Measurements from ENCODE around the gene ELP6.
A peak's percentile ranks its signal among the peaks of the same experiment; 100 is the strongest.
"Not testable (repeated sequence)": the region's sequence is repeated elsewhere in the genome, so short reads cannot be mapped to it uniquely, and the experiment has no call there.

ELP6 gene

GRCh38 chr3:47491777-47492176, 21.7 kb downstream of the ELP6 start:
- H3K36me3 ChIP-seq (replicated peaks), result peaks cover 32% of the 10 kb centered on the region

GRCh38 chr3:47491186-47491585, 22.3 kb downstream of the ELP6 start:
- no peaks in the 10 kb centered on the region for H3K4me1 ChIP-seq
- no peaks in the 10 kb centered on the region for H3K27me3 ChIP-seq (ENCODE audit: low read depth)
- no peak for DNase-seq (ENCODE audit: low spot score in 2 of 2)
- in situ Hi-C loops (cut with MboI; ENCODE audit: low sequenced_read_pairs), result no loop called here
- H3K36me3 ChIP-seq (replicated peaks), result peaks cover 31% of the 10 kb centered on the region
- H3K9me3 ChIP-seq, result no peaks in the 10 kb centered on the region
- H3K4me3 ChIP-seq, result no peak overlapping the region

More at GRCh38 chr3:47491777-47492176, 21.7 kb downstream of the ELP6 start:
- DNase-seq (ENCODE audit: low spot score in 2 of 2), result no peak
- H3K9me3 ChIP-seq, result no peaks in the 10 kb centered on the region
- no peaks in the 10 kb centered on the region for H3K4me1 ChIP-seq
- in situ Hi-C loops (cut with MboI; ENCODE audit: low sequenced_read_pairs), result no loop called here
- no peak overlapping the region for H3K4me3 ChIP-seq
- no peaks in the 10 kb centered on the region for H3K27me3 ChIP-seq (ENCODE audit: low read depth)

DNA sequence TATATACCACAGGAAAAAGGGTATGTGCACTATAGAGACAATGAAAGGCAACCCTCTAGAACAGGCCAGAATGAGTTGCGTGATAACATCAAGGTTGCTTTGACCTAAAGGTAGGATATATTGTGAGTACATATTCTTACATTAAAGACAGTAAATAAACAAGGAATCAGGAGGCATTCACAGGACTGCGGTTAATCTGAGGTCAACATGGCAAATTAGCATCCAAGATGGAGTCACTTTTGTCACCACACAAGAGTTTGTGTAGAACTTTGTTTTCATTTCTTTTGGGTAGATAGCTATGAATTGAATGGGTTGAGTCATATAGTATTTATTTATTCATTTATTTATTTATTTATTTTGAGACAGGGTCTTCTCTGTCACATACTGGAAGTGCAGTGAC, 26.2 kb downstream of the ELP6 start:
- in situ Hi-C loops (cut with MboI; ENCODE audit: low sequenced_read_pairs), result no loop called here
- H3K36me3 ChIP-seq (replicated peaks), result peaks cover 8% of the 10 kb centered on the region; the same call in 1 of the 2 replicates
- H3K4me1 ChIP-seq, result 0 out of 2 replicates have a peak, but pooled peaks cover under 1% of the 10 kb centered on the region
- no peak for DNase-seq (ENCODE audit: low spot score in 2 of 2)
- no peak overlapping the region for H3K4me3 ChIP-seq
- H3K9me3 ChIP-seq, result no peaks in the 10 kb centered on the region
- H3K27me3 ChIP-seq (ENCODE audit: low read depth), result no peaks in the 10 kb centered on the region

GRCh38 chr3:47485812-47486211, 27.7 kb downstream of the ELP6 start:
- 0 out of 2 replicates have a peak, but pooled peaks cover 6% of the 10 kb centered on the region for H3K4me1 ChIP-seq
- no peak overlapping the region for H3K4me3 ChIP-seq
- in situ Hi-C loops (cut with MboI; ENCODE audit: low sequenced_read_pairs), result no loop called here
- peaks cover 3% of the 10 kb centered on the region; the same call in 1 of the 2 replicates for H3K36me3 ChIP-seq (replicated peaks)
- H3K9me3 ChIP-seq, result no peaks in the 10 kb centered on the region
- no peak for DNase-seq (ENCODE audit: low spot score in 2 of 2)
- H3K27me3 ChIP-seq (ENCODE audit: low read depth), result no peaks in the 10 kb centered on the region

DNA sequence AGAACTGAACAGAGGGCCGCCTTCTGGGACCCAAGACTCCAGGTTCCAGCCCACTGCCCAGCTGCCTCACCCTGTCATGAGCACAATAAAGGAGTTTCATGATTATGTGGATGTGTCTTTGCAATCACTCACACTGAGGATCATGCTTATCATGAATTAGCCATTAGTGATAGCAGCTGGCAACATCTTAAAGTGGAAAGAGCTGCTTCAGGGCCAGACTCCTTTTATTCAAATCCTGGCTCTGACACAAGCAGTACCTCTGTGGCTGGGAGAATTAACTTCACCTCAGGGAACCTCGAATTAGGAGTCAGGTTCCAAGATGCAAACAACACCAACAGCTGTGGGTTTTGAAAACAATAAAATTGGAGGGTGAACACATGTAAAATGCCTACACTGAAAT, 31.1 kb downstream of the ELP6 start:
- Histone ChIP-seq H3K9me3 (no peaks in the 10 kb centered on the region), H3K36me3 (replicated peaks) (no peaks in the 10 kb centered on the region), H3K4me1 (0 out of 2 replicates have a peak, but pooled peaks cover 6% of the 10 kb centered on the region), H3K4me3 (no peak overlapping the region), H3K27me3 (ENCODE audit: low read depth) (no peaks in the 10 kb centered on the region)
- no peak for DNase-seq (ENCODE audit: low spot score in 2 of 2)
- in situ Hi-C loops (cut with MboI; ENCODE audit: low sequenced_read_pairs), result no loop called here

DNA sequence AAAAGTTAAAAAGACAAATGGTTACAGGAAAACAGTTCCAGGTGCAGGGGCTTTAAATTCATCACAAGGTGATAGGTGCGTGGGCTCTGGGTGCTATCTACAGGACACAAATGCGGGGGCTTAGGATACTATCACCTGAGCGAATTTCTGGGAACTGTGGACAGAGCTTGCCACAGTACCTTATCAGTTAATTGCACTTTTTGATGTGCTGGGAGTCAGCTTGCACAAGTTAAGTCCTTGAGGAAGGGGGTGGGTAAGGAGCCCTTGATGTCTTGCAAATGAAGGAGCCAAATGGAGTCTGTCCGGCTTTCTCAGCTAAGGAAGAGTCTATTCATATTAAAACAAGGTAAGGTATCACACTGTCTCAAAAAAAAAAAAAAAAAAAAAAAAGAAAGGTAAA, 31.7 kb downstream of the ELP6 start:
- H3K9me3 ChIP-seq; H3K27me3 ChIP-seq (ENCODE audit: low read depth); DNase-seq (ENCODE audit: low spot score in 2 of 2); H3K4me3 ChIP-seq; H3K4me1 ChIP-seq; in situ Hi-C loops (cut with MboI; ENCODE audit: low sequenced_read_pairs); H3K36me3 ChIP-seq (replicated peaks): not testable (repeated sequence)

DNA sequence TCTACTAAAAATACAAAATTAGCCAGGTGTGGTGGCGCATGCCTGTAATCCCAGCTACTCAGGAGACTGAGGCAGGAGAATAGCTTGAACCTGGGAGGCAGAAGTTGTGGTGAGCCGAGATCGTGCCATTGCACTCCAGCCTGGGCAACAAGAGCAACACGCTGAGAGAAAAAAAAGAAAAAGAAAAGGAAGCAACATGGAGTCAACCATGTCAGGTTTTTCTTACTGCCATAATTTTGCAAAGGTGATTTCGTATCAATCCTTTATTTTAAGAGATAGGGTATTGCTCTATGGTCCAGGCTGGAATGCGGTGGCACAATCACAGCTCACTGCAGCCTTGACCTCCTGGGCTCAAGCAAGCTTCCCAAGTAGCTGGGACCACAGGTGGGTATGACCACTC, 33.2 kb downstream of the ELP6 start:
- H3K9me3 ChIP-seq; H3K4me3 ChIP-seq; DNase-seq (ENCODE audit: low spot score in 2 of 2); in situ Hi-C loops (cut with MboI; ENCODE audit: low sequenced_read_pairs); H3K27me3 ChIP-seq (ENCODE audit: low read depth); H3K36me3 ChIP-seq (replicated peaks): not testable (repeated sequence)
- peaks cover 15% of the 10 kb centered on the region for H3K4me1 ChIP-seq

DNA sequence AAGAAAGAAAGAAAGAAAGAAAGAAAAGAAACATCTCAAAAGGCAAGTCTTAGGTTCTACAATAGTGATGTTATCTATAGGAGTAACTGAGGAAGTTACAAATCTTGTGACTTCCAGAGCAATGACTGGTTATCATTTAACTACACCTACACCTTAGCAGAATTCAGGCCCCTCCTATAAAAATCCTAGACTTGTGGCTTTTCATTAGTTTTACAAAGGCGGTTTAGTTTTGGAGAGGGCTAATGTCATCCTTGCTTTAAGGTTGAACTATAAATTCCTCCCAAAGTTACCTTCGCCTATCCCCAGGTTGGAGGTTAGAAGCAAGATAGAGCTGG, 33.7 kb downstream of the ELP6 start:
- Histone ChIP-seq H3K27me3 (ENCODE audit: low read depth) (no peaks in the 10 kb centered on the region), H3K36me3 (replicated peaks) (no peaks in the 10 kb centered on the region; the same call in 1 of the 2 replicates), H3K4me1 (peaks cover 15% of the 10 kb centered on the region), H3K4me3 (no peak overlapping the region), H3K9me3 (0 out of 2 replicates have a peak, but pooled peaks cover 3% of the 10 kb centered on the region)
- in situ Hi-C loops (cut with MboI; ENCODE audit: low sequenced_read_pairs), result no loop called here
- DNase-seq (ENCODE audit: low spot score in 2 of 2), result no peak

DNA sequence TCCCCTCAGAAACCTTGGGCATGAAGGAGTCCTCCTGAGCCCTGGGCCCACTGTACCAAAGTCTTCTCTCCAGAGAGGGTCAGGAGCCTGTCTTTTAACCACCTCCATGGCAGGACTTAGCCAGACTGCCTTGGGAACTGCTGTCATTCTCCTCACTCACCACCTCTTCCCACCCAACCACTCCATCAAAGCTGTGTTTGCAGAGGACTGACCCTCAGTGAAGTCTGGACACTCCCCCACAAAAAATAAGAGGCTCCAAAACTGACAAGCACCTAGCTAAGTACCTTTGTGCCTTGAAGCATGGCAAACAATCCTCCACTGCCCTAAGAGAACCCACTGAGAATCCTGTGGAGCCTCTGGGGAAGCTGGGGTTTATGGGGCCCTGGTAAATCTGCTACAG, 35.5 kb downstream of the ELP6 start:
- Histone ChIP-seq H3K9me3 (0 out of 2 replicates have a peak, but pooled peaks cover 3% of the 10 kb centered on the region), H3K4me3 (no peak overlapping the region), H3K27me3 (ENCODE audit: low read depth) (no peaks in the 10 kb centered on the region), H3K36me3 (replicated peaks) (no peaks in the 10 kb centered on the region; the same call in 1 of the 2 replicates), H3K4me1 (peaks cover 15% of the 10 kb centered on the region)
- DNase-seq (ENCODE audit: low spot score in 2 of 2), result no peak
- in situ Hi-C loops (cut with MboI; ENCODE audit: low sequenced_read_pairs), result no loop called here

- peak overlapping the region; percentile 89; the same call in 1 of the 2 replicates for H3K4me3 ChIP-seq
- H3K4me1 ChIP-seq, result peaks cover 11% of the 10 kb centered on the region
- in situ Hi-C loops (cut with MboI; ENCODE audit: low sequenced_read_pairs), result no loop called here
- DNase-seq (ENCODE audit: low spot score in 2 of 2), result no peak
- no peaks in the 10 kb centered on the region; the same call in 1 of the 2 replicates for H3K36me3 ChIP-seq (replicated peaks)
- 0 out of 2 replicates have a peak, but pooled peaks cover 3% of the 10 kb centered on the region for H3K9me3 ChIP-seq
- H3K27me3 ChIP-seq (ENCODE audit: low read depth), result no peaks in the 10 kb centered on the region
Observed at GRCh38 chr3:47476644-47477199, 36.8 kb downstream of the ELP6 start.

DNA sequence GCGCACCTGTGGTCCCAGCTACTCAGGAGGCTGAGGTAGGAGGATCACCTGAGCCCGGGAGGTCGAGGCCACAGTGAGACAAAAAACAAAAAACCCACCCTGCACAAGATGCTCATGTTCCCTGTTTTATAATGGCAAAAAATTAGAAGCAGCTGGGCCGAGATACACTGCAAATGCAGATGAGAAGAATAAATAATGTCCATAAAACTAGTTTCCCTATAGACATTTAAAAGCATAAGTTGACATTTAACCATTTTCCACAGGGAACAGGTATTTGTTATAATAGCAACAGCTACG, 37.2 kb downstream of the ELP6 start:
- Histone ChIP-seq H3K9me3 (0 out of 2 replicates have a peak, but pooled peaks cover 3% of the 10 kb centered on the region), H3K4me1 (peaks cover 9% of the 10 kb centered on the region), H3K27me3 (ENCODE audit: low read depth) (no peaks in the 10 kb centered on the region), H3K36me3 (replicated peaks) (no peaks in the 10 kb centered on the region; the same call in 1 of the 2 replicates), H3K4me3 (peak overlapping the region; percentile 89)
- DNase-seq (ENCODE audit: low spot score in 2 of 2), result no peak
- in situ Hi-C loops (cut with MboI; ENCODE audit: low sequenced_read_pairs), result no loop called here

GRCh38 chr3:47475570-47476329, 37.8 kb downstream of the ELP6 start, which contains the start of gene SCAP:
Gene SCAP, minus strand, starts transcription at chr3:47475941. Its CDS starts 32,948 bp downstream, at chr3:47442993.
- no peaks in the 10 kb centered on the region; the same call in 1 of the 2 replicates for H3K36me3 ChIP-seq (replicated peaks)
- in situ Hi-C loops (cut with MboI; ENCODE audit: low sequenced_read_pairs), result no loop called here

GRCh38 chr3:47475029-47475569, 38.4 kb downstream of the ELP6 start:
- H3K4me3 ChIP-seq, result peak overlapping the region; percentile 89
- H3K27me3 ChIP-seq (ENCODE audit: low read depth), result no peaks in the 10 kb centered on the region
- peak in 1 of 2 experiments; percentile 33 for DNase-seq (ENCODE audit: low spot score in 2 of 2)
- peaks cover 9% of the 10 kb centered on the region for H3K4me1 ChIP-seq
- no peaks in the 10 kb centered on the region; the same call in 1 of the 2 replicates for H3K36me3 ChIP-seq (replicated peaks)
- H3K9me3 ChIP-seq, result 0 out of 2 replicates have a peak, but pooled peaks cover 3% of the 10 kb centered on the region
- in situ Hi-C loops (cut with MboI; ENCODE audit: low sequenced_read_pairs), result no loop called here

More at GRCh38 chr3:47475570-47476329, 37.8 kb downstream of the ELP6 start, which contains the start of gene SCAP:
- Histone ChIP-seq H3K9me3 (0 out of 2 replicates have a peak, but pooled peaks cover 3% of the 10 kb centered on the region), H3K4me1 (peaks cover 9% of the 10 kb centered on the region), H3K4me3 (peak within 1 kb of the TSS; percentile 89), H3K27me3 (ENCODE audit: low read depth) (no peaks in the 10 kb centered on the region)
- peak; percentile 92 to 98 for DNase-seq (ENCODE audit: low spot score in 2 of 2)

- DNase-seq (ENCODE audit: low spot score in 2 of 2), result no peak
- Histone ChIP-seq H3K4me1 (peaks cover 9% of the 10 kb centered on the region), H3K27me3 (ENCODE audit: low read depth) (no peaks in the 10 kb centered on the region), H3K36me3 (replicated peaks) (peaks cover 1% of the 10 kb centered on the region; the same call in 1 of the 2 replicates), H3K9me3 (0 out of 2 replicates have a peak, but pooled peaks cover 3% of the 10 kb centered on the region), H3K4me3 (no peak overlapping the region)
- in situ Hi-C loops (cut with MboI; ENCODE audit: low sequenced_read_pairs), result no loop called here
Observed at GRCh38 chr3:47473391-47473790, 40.1 kb downstream of the ELP6 start.

All from HAP-1 (cell line).